ENCODE measurements around the gene SLC35F1.

DNA sequence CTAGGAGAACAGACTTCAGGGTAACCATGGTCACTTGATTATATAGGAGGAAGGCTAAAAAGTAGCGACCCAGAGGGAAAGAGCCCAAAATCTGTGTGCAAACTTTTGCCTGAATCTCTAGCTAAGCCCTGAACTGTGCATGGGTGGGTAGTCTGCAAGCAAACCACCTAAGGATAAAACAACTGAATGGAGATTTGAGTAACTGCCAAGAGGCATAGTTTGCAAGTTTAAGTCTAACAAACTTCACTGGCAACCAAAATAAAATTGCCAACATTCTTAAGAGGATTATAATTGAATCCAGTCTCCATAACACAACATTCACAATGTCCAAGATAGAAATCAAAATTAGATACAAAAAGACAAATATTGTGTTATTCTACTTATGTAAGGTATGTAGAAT lies 449.0 kb downstream of the SLC35F1 start:
- no peak for TF ChIP-seq CTCF (IDR thresholded peaks at IDR 0.05)
- TF ChIP-seq EP300 (IDR thresholded peaks at IDR 0.05): no peak

All from esophagus muscularis mucosa (tissue), 3 donors.